HG03469 (cell line): Measurements from ENCODE around the gene SLC18A2.

Source experiments
- ATAC-seq: cut with Tn5 transposase; IDR thresholded peaks from one replicate; pipeline ENCODE4 v1.9.1; 2021; ENCODE audit warnings: mild to moderate bottlenecking, moderate library complexity, moderate number of reproducible peaks; ENCODE audit not compliant: unreplicated experiment

Gene SLC18A2

DNA sequence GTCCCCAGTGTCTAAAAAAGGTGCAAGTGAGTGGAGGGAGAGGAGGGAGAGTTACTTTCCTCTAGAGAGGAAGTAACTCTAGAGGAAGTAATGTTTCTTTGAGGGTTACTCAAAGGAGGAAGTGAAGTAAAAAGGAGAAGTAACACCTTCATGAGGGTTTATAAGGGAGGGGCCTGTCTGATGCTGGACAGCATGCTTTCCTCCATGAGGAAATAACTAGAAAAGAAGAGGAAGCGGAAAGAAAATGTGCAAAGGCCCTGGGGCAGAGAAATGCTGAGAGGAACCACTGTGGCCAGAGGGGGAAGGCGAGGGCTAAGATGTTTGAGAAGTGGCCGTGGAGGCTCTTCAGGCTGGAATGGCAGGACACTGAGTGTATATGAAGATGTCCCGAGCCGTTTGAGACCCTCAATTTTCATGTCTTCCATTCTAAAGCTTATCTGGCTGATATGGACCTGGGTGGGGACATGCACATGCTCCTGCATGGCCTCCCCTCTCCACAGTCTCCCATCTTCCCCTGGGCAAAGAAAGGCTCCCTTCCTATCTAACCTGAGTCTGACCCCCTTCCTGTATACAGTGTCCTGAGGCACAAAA, 3.4 kb upstream of the SLC18A2 start:
- ATAC-seq, result no peak

GRCh38 chr10:117239051-117239450, 1.9 kb upstream of the SLC18A2 start:
- ATAC-seq, result no peak

- no peak for ATAC-seq
These were observed 943 bp upstream of the SLC18A2 start for GRCh38 chr10:117239721-117240620.

GRCh38 chr10:117241541-117242462, 888 bp downstream of the SLC18A2 start:
- ATAC-seq, result no peak

DNA sequence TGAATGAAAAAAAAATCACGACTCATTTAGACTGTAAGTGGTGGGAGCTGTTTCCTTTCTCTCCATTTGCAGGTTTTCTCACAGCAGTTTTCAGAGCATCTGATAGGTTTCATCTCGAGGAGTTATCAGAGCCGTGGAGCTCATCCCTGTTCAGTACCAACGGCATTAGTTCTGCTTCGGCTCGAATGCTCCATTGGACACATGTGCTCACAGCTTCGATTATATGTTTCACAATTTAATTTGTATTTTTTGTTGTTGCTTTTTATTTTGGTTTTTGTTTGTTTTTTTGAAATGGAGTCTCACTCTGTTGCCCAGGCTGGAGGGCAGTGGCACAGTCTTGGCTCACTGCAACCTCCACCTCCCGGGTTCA, 1.5 kb downstream of the SLC18A2 start:
- no peak for ATAC-seq

DNA sequence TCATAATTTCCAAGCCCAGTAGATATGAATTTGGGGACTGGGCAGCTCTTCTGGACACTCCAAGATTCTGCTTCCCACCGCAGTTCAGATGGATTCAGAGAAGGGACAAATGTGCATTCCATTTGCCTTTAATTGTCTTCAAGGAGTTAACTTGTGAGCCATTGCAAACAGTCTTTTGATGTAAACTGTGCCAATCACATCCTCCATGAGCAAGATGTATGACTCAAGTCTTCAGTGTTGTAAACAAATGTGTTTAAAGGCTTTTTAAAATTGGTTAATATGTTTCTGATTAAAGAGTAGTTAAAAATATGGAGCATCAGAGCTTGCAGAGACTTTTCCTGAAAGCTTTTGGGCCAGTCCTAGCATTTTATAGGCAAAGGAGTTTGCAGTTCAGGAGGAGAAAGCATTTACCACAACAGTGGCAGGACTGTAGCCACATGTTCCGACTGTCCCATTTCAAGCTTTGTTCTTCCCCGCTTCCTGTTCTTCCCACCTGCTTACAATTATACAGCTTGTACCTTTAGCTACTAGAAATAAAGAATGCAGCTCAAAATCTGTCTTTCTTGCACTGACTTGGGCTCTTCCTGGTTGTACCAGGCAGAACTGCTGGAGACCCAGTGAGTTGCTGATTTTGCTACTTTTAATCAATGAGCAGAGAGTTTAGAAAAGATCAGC, 6.2 kb downstream of the SLC18A2 start:
- ATAC-seq, result no peak

DNA sequence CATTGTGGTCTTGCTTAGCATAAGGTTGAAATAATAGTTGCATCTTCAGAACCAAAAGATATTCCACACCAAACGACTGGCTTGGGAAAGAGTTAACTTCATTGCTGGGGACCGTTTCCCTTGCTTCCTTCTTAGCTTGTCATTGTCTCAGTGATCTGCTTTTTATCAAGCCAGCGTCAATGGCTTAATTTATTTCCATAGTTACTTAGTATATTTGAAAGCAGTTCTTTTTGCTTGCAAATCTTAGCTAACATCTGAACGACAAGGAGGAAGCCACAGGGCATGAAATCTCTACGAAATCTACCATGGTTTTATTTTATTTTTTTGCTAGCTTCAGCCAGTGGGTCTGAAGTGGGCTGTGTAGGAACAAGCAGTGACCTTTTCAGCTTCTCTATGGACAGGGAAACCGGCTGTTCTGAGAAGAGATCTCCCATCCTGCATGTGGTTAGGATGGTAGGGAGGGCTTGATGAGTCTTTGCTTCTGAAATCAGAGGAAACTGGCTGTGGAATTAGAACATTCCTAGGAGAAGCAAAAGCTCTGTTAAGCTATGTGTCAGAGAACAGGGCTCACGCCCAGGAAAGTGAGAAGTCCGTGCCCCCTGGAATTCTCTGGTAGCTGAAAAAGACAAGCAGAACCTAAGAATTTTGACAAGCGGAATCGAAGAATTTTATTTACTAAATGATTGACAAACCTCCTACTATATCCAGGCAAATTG, 8.0 kb downstream of the SLC18A2 start:
- no peak for ATAC-seq

- ATAC-seq, result no peak
These were observed 8.7 kb downstream of the SLC18A2 start for GRCh38 chr10:117249493-117250093.

GRCh38 chr10:117250411-117250810, 9.5 kb downstream of the SLC18A2 start:
- ATAC-seq, result no peak

DNA sequence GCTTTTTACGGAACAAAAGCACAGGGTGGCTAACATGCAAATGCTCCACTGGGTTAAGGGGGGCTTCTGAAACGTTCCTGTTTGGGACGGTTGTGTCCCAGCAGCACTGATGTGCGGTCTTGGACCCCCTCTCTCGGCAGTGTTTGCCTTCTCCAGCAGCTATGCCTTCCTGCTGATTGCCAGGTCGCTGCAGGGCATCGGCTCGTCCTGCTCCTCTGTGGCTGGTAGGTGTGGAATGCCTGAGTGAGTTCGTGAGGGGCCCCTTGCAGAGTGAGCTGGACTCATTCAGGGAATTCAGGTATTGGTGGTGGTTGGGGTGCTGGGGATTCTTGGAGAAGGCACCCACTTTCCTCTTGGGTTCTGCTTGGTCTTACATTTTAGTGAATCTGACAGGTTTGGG, 13.0 kb downstream of the SLC18A2 start:
- no peak for ATAC-seq

GRCh38 chr10:117254338-117254737, 13.4 kb downstream of the SLC18A2 start:
- ATAC-seq, result no peak

- no peak for ATAC-seq
These were observed 14.1 kb downstream of the SLC18A2 start for GRCh38 chr10:117254774-117255735.

DNA sequence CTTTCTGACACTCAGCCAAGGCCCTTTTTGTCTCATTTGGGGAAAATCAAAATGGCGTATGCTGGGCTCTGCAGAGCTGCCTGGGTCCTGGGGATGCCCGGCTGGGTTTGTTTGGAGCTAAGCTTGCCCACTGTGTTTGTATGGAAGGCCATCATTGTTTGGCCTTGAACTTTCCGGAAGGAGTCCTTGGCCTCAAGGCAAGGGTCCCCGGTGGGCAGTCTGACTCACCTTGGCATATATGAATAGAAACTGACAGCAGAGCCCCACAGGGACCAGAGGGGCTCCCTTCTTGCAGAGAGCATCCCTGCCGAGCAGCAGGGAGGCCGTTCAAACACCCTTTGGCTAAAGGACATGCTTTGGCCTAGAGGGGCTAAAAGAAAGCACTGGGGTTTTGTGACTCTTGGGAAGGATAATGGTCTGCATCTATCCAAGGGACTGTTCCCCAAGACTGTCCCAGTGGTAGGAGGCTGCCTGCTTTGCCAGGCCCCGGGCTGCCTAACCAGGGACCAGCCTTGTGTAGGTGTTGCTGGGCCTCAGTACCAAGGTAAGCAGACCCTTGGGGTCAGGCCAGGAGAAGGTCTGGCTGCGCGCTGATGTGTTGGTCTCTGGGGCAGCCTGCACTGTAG, 15.0 kb downstream of the SLC18A2 start:
- no peak for ATAC-seq

DNA sequence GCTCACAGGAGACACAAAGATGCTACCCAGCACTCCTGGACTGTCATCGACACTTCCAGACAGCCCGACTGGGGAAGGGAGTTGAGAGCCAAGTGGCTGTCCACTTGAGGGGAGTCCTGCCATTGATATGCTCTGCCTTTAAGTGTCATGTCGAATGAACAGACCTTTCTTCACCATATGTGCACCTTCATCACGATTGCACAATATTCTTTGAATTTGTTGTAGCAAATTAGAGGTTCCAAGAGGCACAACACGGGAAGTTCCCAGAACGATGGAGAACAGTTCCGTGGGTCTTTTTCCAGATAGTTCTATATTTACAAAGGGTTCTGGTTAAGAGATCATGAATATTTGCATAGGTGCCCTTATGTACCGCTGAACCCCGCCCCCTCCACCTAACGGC, 16.0 kb downstream of the SLC18A2 start:
- ATAC-seq, result no peak

DNA sequence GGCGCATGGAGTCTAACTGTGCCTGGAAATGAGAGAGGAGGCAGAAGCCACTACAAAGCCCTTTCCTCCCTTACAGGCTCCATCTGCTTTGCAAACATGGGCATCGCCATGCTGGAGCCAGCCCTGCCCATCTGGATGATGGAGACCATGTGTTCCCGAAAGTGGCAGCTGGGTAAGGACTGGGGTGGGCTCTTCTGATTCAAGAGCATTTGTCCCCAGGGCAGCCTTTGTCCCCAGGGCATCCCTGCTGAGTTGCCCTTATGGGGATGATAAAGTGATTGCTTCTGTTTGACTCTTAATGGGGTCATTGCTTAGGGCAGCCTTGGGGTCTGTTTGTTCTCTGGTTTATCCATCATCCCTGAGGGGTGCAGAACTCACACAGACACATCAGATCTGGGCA, 16.8 kb downstream of the SLC18A2 start:
- ATAC-seq, result no peak

DNA sequence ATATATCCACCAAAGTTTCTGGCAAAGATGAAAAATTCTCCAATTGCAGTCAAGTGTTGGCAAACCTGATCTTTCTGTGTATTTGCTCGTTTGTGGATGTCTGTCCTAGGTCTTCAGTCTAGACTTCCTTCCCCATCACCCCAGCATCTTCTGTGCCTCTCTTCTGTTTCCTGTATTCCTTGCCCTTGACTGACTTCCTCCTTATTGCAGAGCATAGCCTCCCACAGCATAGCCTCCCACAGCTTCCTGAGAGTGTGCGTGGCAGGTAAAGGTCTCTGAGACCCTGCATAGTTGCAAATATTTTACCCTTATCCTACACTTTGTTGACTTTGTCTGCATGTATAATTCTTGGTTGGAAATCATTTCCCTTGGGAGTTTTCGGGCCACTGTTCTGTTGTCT, 18.4 kb downstream of the SLC18A2 start:
- ATAC-seq, result no peak

DNA sequence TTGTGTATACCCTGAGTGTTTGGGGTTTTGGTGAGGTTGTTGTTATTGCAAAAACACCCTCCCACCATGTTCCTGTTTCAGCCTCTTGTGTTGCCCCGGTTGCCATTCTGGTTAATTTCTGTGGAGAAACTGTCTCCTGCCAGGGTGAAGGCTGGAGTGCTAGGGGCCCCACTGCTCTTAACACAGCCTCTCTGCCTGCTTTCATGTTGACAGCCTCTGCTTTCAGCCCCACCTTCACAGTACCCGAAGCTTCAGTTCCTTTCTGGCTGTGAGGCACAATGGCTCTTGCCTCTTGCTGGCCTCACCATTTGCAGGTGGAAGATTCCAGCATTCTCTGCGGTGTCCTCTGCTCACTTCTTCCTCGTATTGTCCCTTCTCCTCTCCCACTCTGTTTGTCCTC, 19.2 kb downstream of the SLC18A2 start:
- ATAC-seq, result no peak

GRCh38 chr10:117261501-117261900, 20.6 kb downstream of the SLC18A2 start:
- ATAC-seq, result no peak
